HG02884 (cell line): ENCODE measurements around the gene RASGRF2.

Experiments
- ATAC-seq: cut with Tn5 transposase; IDR thresholded peaks from one replicate; pipeline ENCODE4 v1.9.1; 2021; ENCODE audit warnings: mild to moderate bottlenecking, moderate library complexity; ENCODE audit not compliant: unreplicated experiment

Gene RASGRF2

GRCh38 chr5:81195335-81195929 lies 235.3 kb downstream of the RASGRF2 start:
- no peak for ATAC-seq

- no peak for ATAC-seq
These were observed 242.5 kb downstream of the RASGRF2 start for GRCh38 chr5:81202655-81203054.

GRCh38 chr5:81203729-81204128 lies 243.6 kb downstream of the RASGRF2 start:
- no peak for ATAC-seq

GRCh38 chr5:81204205-81204604 lies 244.0 kb downstream of the RASGRF2 start:
- ATAC-seq, result no peak

- ATAC-seq, result no peak
These were observed 244.9 kb downstream of the RASGRF2 start for GRCh38 chr5:81205058-81205457.

GRCh38 chr5:81207009-81207408 lies 246.8 kb downstream of the RASGRF2 start:
- ATAC-seq, result no peak

GRCh38 chr5:81208904-81209303 lies 248.7 kb downstream of the RASGRF2 start:
- no peak for ATAC-seq

GRCh38 chr5:81209386-81209785 lies 249.2 kb downstream of the RASGRF2 start:
- ATAC-seq, result no peak

- no peak for ATAC-seq
These were observed 249.8 kb downstream of the RASGRF2 start for GRCh38 chr5:81209869-81210493.

- ATAC-seq, result no peak
These were observed 252.1 kb downstream of the RASGRF2 start for GRCh38 chr5:81212211-81212751.

- no peak for ATAC-seq
These were observed 252.9 kb downstream of the RASGRF2 start for GRCh38 chr5:81213070-81213469.

- ATAC-seq, result no peak
These were observed 254.7 kb downstream of the RASGRF2 start for GRCh38 chr5:81214848-81215247.

- no peak for ATAC-seq
These were observed 256.0 kb downstream of the RASGRF2 start for GRCh38 chr5:81216152-81216551.

GRCh38 chr5:81219389-81219788 lies 259.2 kb downstream of the RASGRF2 start:
- ATAC-seq, result no peak

- ATAC-seq, result no peak
These were observed 262.1 kb downstream of the RASGRF2 start for GRCh38 chr5:81222285-81222684.

GRCh38 chr5:81225463-81225862 lies 265.3 kb downstream of the RASGRF2 start:
- ATAC-seq, result no peak

GRCh38 chr5:81226286-81226685 lies 266.1 kb downstream of the RASGRF2 start:
- no peak for ATAC-seq

- ATAC-seq, result no peak
These were observed 266.8 kb downstream of the RASGRF2 start for GRCh38 chr5:81226949-81227348.

- no peak for ATAC-seq
These were observed 267.9 kb downstream of the RASGRF2 start for GRCh38 chr5:81228084-81228483.

GRCh38 chr5:81230416-81230815 lies 270.3 kb downstream of the RASGRF2 start:
- ATAC-seq, result no peak

- no peak for ATAC-seq
These were observed 272.4 kb downstream of the RASGRF2 start for GRCh38 chr5:81232464-81233079.

GRCh38 chr5:81233080-81233634 lies 273.0 kb downstream of the RASGRF2 start, which contains the start of gene CKMT2:
Gene CKMT2 (plus strand): TSS chr5:81233322. CDS start chr5:81251133, 17,811 bp downstream.
- ATAC-seq, result no peak
